Stomach (tissue), 9 donors: ENCODE results near the gene ITPA. TPM values are rescaled to one million over a fixed set of nuclear protein-coding genes. Genes with fewer than 3 reads are reported as not detected.

Experiments used
- DNase-seq, 2 donors: peaks; one replicate each; pipeline versions ENCODE4 v3.0.0 to v3.0.0-alpha.2; 2013 to 2019
- H3K27ac ChIP-seq, 5 donors: fragments of 200-600 bp in 4 of 5; sonication (generic) in 4 of 5; one replicate each; pipeline ENCODE4 v1.5.1; 2013 to 2019; ENCODE audit warnings: mild to moderate bottlenecking in 1 of 5, moderate library complexity in 1 of 5
- H3K27me3 ChIP-seq, 3 donors: fragments of 200-600 bp; sonication (generic); one replicate each; pipeline ENCODE4 v1.5.1; 2017 to 2019; ENCODE audit warnings: mixed run types in 1 of 3
- H3K36me3 ChIP-seq, 4 donors: fragments of 200-600 bp; sonication (generic); 1 replicate in 3 of 4; 2 replicates in 1 of 4; pipeline ENCODE4 v1.5.1; 2016 to 2019
- H3K4me1 ChIP-seq, 4 donors: fragments of 200-600 bp; sonication (generic); one replicate each; pipeline ENCODE4 v1.5.1; 2016 to 2019
- H3K4me3 ChIP-seq, 4 donors: fragments of 200-600 bp; sonication (generic) in 3 of 4; one replicate each; pipeline ENCODE4 v1.5.1; 2016 to 2019; ENCODE audit warnings: mild to moderate bottlenecking in 1 of 4
- H3K9me3 ChIP-seq, 4 donors: fragments of 200-600 bp; sonication (generic); one replicate each; pipeline ENCODE4 v1.5.1; 2016 to 2019
- EP300 ChIP-seq: sonication (generic); formaldehyde crosslinking; IDR thresholded peaks from one replicate; pipeline ENCODE4 v1.6.1; 2017; ENCODE audit warnings: antibody characterized with exemption
- POLR2A ChIP-seq, 4 donors: fragments of 450-650 bp; IDR thresholded peaks; one replicate each; pipeline ENCODE4 v1.6.1; 2016; ENCODE audit warnings: antibody characterized with exemption in 4 of 4, control low read depth in 2 of 4, mild to moderate bottlenecking in 1 of 4, moderate library complexity in 1 of 4
- POLR2AphosphoS5 ChIP-seq, 3 donors: sonication (generic); formaldehyde crosslinking; IDR thresholded peaks; one replicate each; pipeline ENCODE4 v1.6.1; 2016; ENCODE audit warnings: antibody characterized with exemption in 3 of 3
- WGBS, 5 donors: extraction: QIAGEN DNeasy Blood & Tissue Kit in 3 of 5; methylation state at CpG; one replicate each; pipeline versions ENCODE4 v1.1.5 to v1.1.7; 2013 to 2018; 5-methylcytosine and 5-hydroxymethylcytosine counted together
- intact Hi-C: fragments of 100-400 bp; cut with DNase I; formaldehyde crosslinking; loops from one replicate; pipeline ENCODE4 v1.15.1; 2023; ENCODE audit warnings: low total_unique reads
- polyA plus RNA-seq, 3 donors: library from polyadenylated mRNA; stranded (reverse); fragments of 200-250 nt; gene quantifications; one replicate each; pipeline ENCODE4 v1.2.3, GENCODE V29; 2013
- total RNA-seq, 5 donors: library from RNA; depleted of rRNA; stranded (reverse); fragments of >200 nt; gene quantifications; one replicate each; pipeline versions ENCODE4 v1.1.0 to v1.2.3, GENCODE V29; 2014 to 2016
- TF ChIP-seq, protein P1 (sequence below), 7 experiments: fragments of 450-650 bp in 4 of 7; fragments of 200-600 bp in 3 of 7; sonication (generic) in 3 of 7; IDR thresholded peaks; one replicate each; pipeline ENCODE4 v1.5.1; 2016 to 2019; ENCODE audit warnings: antibody characterized with exemption in 7 of 7, control low read depth in 2 of 7, mild to moderate bottlenecking in 1 of 7
- donor health status: healthy with polysubstance abuse.
- donor health status: Bipolar disorder and iron deficiency.
- donor health status: healthy.

ITPA gene
- total and polyA plus RNA-seq, 8 donors = 11.1 to 105 (median 48.7) TPM

- Histone ChIP-seq H3K27ac (peak overlapping the region in 1 of 5 donors; percentile 66), H3K36me3 (no peaks in the 10 kb centered on the region), H3K27me3 (peaks cover 0 to 87% (median 38%) of the 10 kb centered on the region in 3 donors), H3K4me3 (peak overlapping the region; percentile 67 to 92 (median 81)), H3K9me3 (no peaks in the 10 kb centered on the region), H3K4me1 (peaks cover 13 to 37% (median 28%) of the 10 kb centered on the region in 4 donors)
- TF ChIP-seq POLR2AphosphoS5 (IDR thresholded peaks at IDR 0.05) (no peak), EP300 (no peak), POLR2A (IDR thresholded peaks at IDR 0.05) (no peak)
- TF ChIP-seq, protein P1, sequence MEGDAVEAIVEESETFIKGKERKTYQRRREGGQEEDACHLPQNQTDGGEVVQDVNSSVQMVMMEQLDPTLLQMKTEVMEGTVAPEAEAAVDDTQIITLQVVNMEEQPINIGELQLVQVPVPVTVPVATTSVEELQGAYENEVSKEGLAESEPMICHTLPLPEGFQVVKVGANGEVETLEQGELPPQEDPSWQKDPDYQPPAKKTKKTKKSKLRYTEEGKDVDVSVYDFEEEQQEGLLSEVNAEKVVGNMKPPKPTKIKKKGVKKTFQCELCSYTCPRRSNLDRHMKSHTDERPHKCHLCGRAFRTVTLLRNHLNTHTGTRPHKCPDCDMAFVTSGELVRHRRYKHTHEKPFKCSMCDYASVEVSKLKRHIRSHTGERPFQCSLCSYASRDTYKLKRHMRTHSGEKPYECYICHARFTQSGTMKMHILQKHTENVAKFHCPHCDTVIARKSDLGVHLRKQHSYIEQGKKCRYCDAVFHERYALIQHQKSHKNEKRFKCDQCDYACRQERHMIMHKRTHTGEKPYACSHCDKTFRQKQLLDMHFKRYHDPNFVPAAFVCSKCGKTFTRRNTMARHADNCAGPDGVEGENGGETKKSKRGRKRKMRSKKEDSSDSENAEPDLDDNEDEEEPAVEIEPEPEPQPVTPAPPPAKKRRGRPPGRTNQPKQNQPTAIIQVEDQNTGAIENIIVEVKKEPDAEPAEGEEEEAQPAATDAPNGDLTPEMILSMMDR (IDR thresholded peaks at IDR 0.05) = no peak
- peak; percentile 34 to 67 for DNase-seq
- intact Hi-C loops = no loop called here
- 0 to 1% (median 0%) methylated on average over 1 to 48 of the region's 48 CpGs for WGBS, 5 donors
Measured at GRCh38 chr20:3238616-3239025, 29.3 kb downstream of the ITPA start.

DNA sequence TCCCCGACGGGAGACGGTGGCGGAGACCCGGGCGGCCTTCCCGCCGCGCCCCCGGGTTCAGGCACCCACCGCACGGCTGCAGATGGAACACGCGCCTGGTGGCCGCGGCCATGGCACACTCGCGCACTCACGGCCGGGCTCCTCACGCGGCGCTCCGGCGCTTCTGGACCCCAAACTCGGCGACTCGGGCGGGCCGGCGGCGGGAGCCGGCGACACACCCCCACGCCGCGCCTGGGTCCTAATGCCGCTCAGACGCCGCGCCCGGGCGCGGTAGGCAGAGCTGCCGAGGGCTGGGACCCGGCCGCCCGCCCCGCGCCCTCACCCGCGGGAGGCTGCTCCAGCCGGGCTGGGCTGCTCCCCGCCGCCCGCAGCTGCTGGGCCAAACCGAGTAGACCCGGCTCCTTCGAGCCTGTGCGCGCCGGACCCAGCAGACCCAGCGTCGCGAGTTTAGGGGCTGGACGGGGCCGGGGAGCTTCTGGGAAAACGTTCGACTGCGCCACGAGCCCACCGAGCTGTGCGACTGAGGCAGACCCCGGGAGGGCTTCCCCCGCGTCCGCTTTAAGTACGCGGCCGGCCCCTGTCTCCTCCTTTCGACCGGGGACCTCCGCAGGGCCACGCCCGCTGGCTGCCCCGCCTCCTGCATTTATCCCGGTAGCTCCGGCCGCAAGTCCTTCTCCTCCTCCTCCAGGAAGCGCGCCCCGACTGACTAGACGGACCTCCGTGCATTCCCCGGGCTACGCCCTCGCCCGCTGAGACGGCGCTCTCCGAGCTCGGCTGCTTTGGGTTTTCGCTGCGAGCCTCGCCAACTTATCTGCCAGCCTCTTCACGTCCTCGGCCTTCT is 29.9 kb downstream of the ITPA start, which contains the start of gene SLC4A11:
SLC4A11 (minus strand) TSS at position 165 of the 841 bp plus-strand sequence; CDS start at position 112, 53 bp downstream.
- peaks cover 13 to 37% (median 28%) of the 10 kb centered on the region in 4 donors for H3K4me1 ChIP-seq
- no peaks in the 10 kb centered on the region for H3K36me3 ChIP-seq
- intact Hi-C loops = no loop called here
- TF ChIP-seq EP300 (no peak), POLR2AphosphoS5 (IDR thresholded peaks at IDR 0.05) (peak in 1 of 3 donors; percentile 25)
- peaks cover 0 to 92% (median 38%) of the 10 kb centered on the region in 3 donors for H3K27me3 ChIP-seq
- DNase-seq = peak; percentile 77 to 80
- 0 to 4% (median 1%) methylated on average over 21 to 107 of the region's 107 CpGs for WGBS, 5 donors
- H3K27ac ChIP-seq = peak within 1 kb of the TSS in 3 of 5 donors; percentile 11 to 66 (median 34)
- peak within 1 kb of the TSS; percentile 67 to 92 (median 81) for H3K4me3 ChIP-seq
- H3K9me3 ChIP-seq = no peaks in the 10 kb centered on the region

GRCh38 chr20:3239867-3240775 is 30.8 kb downstream of the ITPA start:
- no peaks in the 10 kb centered on the region for H3K36me3 ChIP-seq
- intact Hi-C loops = no loop called here
- peak overlapping the region; percentile 67 to 92 (median 81) for H3K4me3 ChIP-seq
- 12 to 17% (median 16%) methylated on average over 17 to 54 of the region's 54 CpGs for WGBS, 5 donors
- no peaks in the 10 kb centered on the region for H3K9me3 ChIP-seq
- no peak for TF ChIP-seq POLR2AphosphoS5 (IDR thresholded peaks at IDR 0.05)
- no peak for TF ChIP-seq EP300
- no peak for TF ChIP-seq POLR2A (IDR thresholded peaks at IDR 0.05)
- TF ChIP-seq, protein P1 (IDR thresholded peaks at IDR 0.05) = no peak
- peak in 1 of 2 donors; percentile 45 for DNase-seq
- peaks cover 13 to 37% (median 28%) of the 10 kb centered on the region in 4 donors for H3K4me1 ChIP-seq
- H3K27ac ChIP-seq = peak overlapping the region in 2 of 5 donors; percentile 34 to 66
- peaks cover 0 to 83% (median 38%) of the 10 kb centered on the region in 3 donors for H3K27me3 ChIP-seq

GRCh38 chr20:3240776-3241363 is 31.6 kb downstream of the ITPA start:
- Histone ChIP-seq H3K9me3 (no peaks in the 10 kb centered on the region), H3K27me3 (peaks cover 0 to 76% (median 38%) of the 10 kb centered on the region in 3 donors), H3K27ac (no peak overlapping the region), H3K4me1 (peaks cover 13 to 37% (median 28%) of the 10 kb centered on the region in 4 donors), H3K36me3 (no peaks in the 10 kb centered on the region), H3K4me3 (peak overlapping the region in 1 of 4 donors; percentile 82)
- no peak for TF ChIP-seq EP300
- no peak for TF ChIP-seq POLR2AphosphoS5 (IDR thresholded peaks at IDR 0.05)
- TF ChIP-seq, protein P1 (IDR thresholded peaks at IDR 0.05) = no peak
- no peak for TF ChIP-seq POLR2A (IDR thresholded peaks at IDR 0.05)
- intact Hi-C loops = no loop called here
- WGBS, 5 donors = 82 to 89% (median 86%) methylated on average over 13 to 15 of the region's 15 CpGs
- DNase-seq = no peak
